Loucy (cell line): ENCODE data around the gene YES1.

ENCODE experiments used
- H2AFZ ChIP-seq: fragments of 200-600 bp; sonication (generic); 2 replicates; pipeline ENCODE4 v1.6.0; 2016; ENCODE audit warnings: antibody characterized with exemption, mild to moderate bottlenecking, low read length, moderate library complexity
- H3F3A ChIP-seq: fragments of 200-600 bp; 2 replicates; pipeline ENCODE4 v1.6.0; 2016; ENCODE audit warnings: antibody characterized with exemption, low read depth, mild to moderate bottlenecking
- H3K27me3 ChIP-seq: fragments of 200-600 bp; sonication (generic); 2 replicates; pipeline ENCODE4 v1.6.1; 2014; ENCODE audit warnings: low read length, mild to moderate bottlenecking; ENCODE audit not compliant: insufficient read depth, poor library complexity, severe bottlenecking
- H3K36me3 ChIP-seq: fragments of 200-600 bp; sonication (generic); 2 replicates; pipeline ENCODE4 v1.6.1; 2016; ENCODE audit warnings: low read length; ENCODE audit not compliant: insufficient read depth
- H3K4me1 ChIP-seq: fragments of 200-600 bp; sonication (generic); 2 replicates; pipeline ENCODE4 v1.5.1; 2014; ENCODE audit warnings: low read length, mild to moderate bottlenecking; ENCODE audit not compliant: insufficient read depth, poor library complexity, severe bottlenecking
- H3K4me2 ChIP-seq: fragments of 200-600 bp; sonication (generic); 2 replicates; pipeline ENCODE4 v1.6.0; 2014; ENCODE audit warnings: antibody characterized with exemption, low read length, low read depth, mild to moderate bottlenecking; ENCODE audit not compliant: poor library complexity, severe bottlenecking
- H3K4me3 ChIP-seq: fragments of 200-600 bp; sonication (generic); 2 replicates; pipeline ENCODE4 v1.5.1; 2014; ENCODE audit warnings: low read length, mild to moderate bottlenecking, mixed read lengths; ENCODE audit not compliant: poor library complexity, severe bottlenecking
- H3K79me2 ChIP-seq: fragments of 200-600 bp; sonication (generic); 2 replicates; pipeline ENCODE4 v1.6.1; 2014; ENCODE audit warnings: low read length; ENCODE audit not compliant: insufficient read depth
- H3K9ac ChIP-seq: fragments of 200-600 bp; sonication (generic); 2 replicates; pipeline ENCODE4 v1.6.0; 2014; ENCODE audit warnings: mild to moderate bottlenecking, low read depth, low read length, moderate library complexity; ENCODE audit not compliant: poor library complexity, severe bottlenecking
- H3K9me2 ChIP-seq: fragments of 200-600 bp; sonication (generic); replicated peaks from 2 replicates; pipeline ENCODE4 v1.6.1; 2016; ENCODE audit warnings: low read depth, low read length, mixed read lengths
- H3K9me3 ChIP-seq: fragments of 200-600 bp; sonication (generic); 2 replicates; pipeline ENCODE4 v1.6.1; 2014; ENCODE audit warnings: mild to moderate bottlenecking, antibody characterized with exemption, low read length, low read depth; ENCODE audit not compliant: insufficient read depth
- H4K20me1 ChIP-seq: fragments of 200-600 bp; sonication (generic); 2 replicates; pipeline ENCODE4 v1.6.0; 2014; ENCODE audit warnings: antibody characterized with exemption, low read length, mild to moderate bottlenecking; ENCODE audit not compliant: insufficient read depth, poor library complexity, severe bottlenecking
- EZH2phosphoT487 ChIP-seq: fragments of 200-600 bp; IDR thresholded peaks from 2 replicates; pipeline ENCODE4 v1.6.1; 2018; ENCODE audit warnings: antibody characterized with exemption, mild to moderate bottlenecking, moderate library complexity, borderline replicate concordance
- TF ChIP-seq, protein P1 (sequence below): fragments of 200-600 bp; sonication (generic); conservative IDR thresholded peaks from 2 replicates; pipeline ENCODE4 v1.5.1; 2014; ENCODE audit warnings: mild to moderate bottlenecking, antibody characterized with exemption, low read length

The YES1 gene

DNA sequence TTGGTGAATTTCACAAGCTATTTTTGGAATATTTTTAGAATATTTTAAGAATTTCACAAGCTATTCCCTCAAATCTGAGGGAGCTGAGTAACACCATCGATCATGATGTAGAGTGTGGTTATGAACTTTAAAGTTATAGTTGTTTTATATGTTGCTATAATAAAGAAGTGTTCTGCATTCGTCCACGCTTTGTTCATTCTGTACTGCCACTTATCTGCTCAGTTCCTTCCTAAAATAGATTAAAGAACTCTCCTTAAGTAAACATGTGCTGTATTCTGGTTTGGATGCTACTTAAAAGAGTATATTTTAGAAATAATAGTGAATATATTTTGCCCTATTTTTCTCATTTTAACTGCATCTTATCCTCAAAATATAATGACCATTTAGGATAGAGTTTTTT lies 138.7 kb downstream of the YES1 start:
- H4K20me1 ChIP-seq, result peaks cover 16% of the 10 kb centered on the region
- no peak for TF ChIP-seq EZH2phosphoT487
- TF ChIP-seq, protein P1, sequence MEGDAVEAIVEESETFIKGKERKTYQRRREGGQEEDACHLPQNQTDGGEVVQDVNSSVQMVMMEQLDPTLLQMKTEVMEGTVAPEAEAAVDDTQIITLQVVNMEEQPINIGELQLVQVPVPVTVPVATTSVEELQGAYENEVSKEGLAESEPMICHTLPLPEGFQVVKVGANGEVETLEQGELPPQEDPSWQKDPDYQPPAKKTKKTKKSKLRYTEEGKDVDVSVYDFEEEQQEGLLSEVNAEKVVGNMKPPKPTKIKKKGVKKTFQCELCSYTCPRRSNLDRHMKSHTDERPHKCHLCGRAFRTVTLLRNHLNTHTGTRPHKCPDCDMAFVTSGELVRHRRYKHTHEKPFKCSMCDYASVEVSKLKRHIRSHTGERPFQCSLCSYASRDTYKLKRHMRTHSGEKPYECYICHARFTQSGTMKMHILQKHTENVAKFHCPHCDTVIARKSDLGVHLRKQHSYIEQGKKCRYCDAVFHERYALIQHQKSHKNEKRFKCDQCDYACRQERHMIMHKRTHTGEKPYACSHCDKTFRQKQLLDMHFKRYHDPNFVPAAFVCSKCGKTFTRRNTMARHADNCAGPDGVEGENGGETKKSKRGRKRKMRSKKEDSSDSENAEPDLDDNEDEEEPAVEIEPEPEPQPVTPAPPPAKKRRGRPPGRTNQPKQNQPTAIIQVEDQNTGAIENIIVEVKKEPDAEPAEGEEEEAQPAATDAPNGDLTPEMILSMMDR, result no peak
- no peaks in the 10 kb centered on the region for H3K27me3 ChIP-seq
- no peaks in the 10 kb centered on the region for H3K9me3 ChIP-seq
- peaks cover 23% of the 10 kb centered on the region for H3K79me2 ChIP-seq
- H3K4me2 ChIP-seq, result no peak overlapping the region
- no peak overlapping the region for H3K4me3 ChIP-seq
- H3F3A ChIP-seq, result no peaks in the 10 kb centered on the region; the same call in 1 of the 2 replicates
- H3K9me2 ChIP-seq, result no peaks in the 10 kb centered on the region
- H3K9ac ChIP-seq, result no peak overlapping the region
- H3K4me1 ChIP-seq, result peaks cover 20% of the 10 kb centered on the region
- no peak overlapping the region for H2AFZ ChIP-seq
- peaks cover 86% of the 10 kb centered on the region for H3K36me3 ChIP-seq
